GM12878 (cell line): Measurements from ENCODE around the gene TRAPPC3. TPM values are rescaled to one million over a fixed set of nuclear protein-coding genes. Genes with fewer than 3 reads are reported as not detected.

Experiments
- ATAC-seq: fragments of 200-7000 bp; cut with Tn5 transposase; 3 replicates; pipeline ENCODE4 v1.9.1; 2020; ENCODE audit warnings: mild to moderate bottlenecking, moderate library complexity
- BruUV-seq: library from RNA; stranded (reverse); fragments of 400-500 nt; replicated peaks from 2 replicates; lab custom pipeline; 2021; lab: Mats Ljungman, UMichigan
- CTCF ChIA-PET: fragments of 300-600 bp; sonication (Branson Sonifier 250); formaldehyde crosslinking; extraction: SDS; loops from one replicate; lab custom pipeline; 2021; ENCODE audit warnings: inconsistent platforms; lab: Yijun Ruan, JAX
- POLR2A ChIA-PET: fragments of 350-600 bp; formaldehyde crosslinking; extraction: SDS; loops from one replicate; lab custom pipeline; 2021; ENCODE audit warnings: inconsistent platforms; lab: Charles Lee
- RAD21 ChIA-PET: fragments of 300-600 bp; sonication (Branson Sonifier 250); formaldehyde crosslinking; loops from one replicate; lab custom pipeline; 2023; ENCODE audit warnings: antibody characterized with exemption; ENCODE audit not compliant: unreplicated experiment; lab: Charles Lee
- SMC1A ChIA-PET: fragments of 300-600 bp; sonication (Branson Sonifier 250); formaldehyde crosslinking; loops from one replicate; lab custom pipeline; 2023; ENCODE audit not compliant: unreplicated experiment, uncharacterized antibody; lab: Charles Lee
- DNase-seq: peaks from one replicate; pipeline ENCODE4 v3.0.0-alpha.2; 2011; ENCODE audit warnings: low read depth, low spot score
- FAIRE-seq: peaks from 3 replicates; lab custom pipeline; 2011; peaks lifted over from hg19 to GRCh38; lab: Jason Lieb, UNC
- H2AFZ ChIP-seq: 2 replicates; pipeline ENCODE4 v1.6.0; 2011; ENCODE audit warnings: low read depth, low read length, control low read depth; ENCODE audit not compliant: control insufficient read depth
- H3K27ac ChIP-seq: 2 replicates; pipeline ENCODE4 v1.5.1; 2011; ENCODE audit warnings: control low read depth; ENCODE audit not compliant: control insufficient read depth, insufficient read depth
- H3K27me3 ChIP-seq, 2 experiments: replicated peaks in 1 of 2; 2 replicates each; pipeline versions ENCODE4 v1.6.0 to v1.6.1; 2011; ENCODE audit warnings: low read length in 1 of 2; ENCODE audit not compliant: control insufficient read depth in 2 of 2, insufficient read depth in 2 of 2
- H3K36me3 ChIP-seq, 2 experiments: 2 replicates each; pipeline ENCODE4 v1.5.1; 2011; ENCODE audit warnings: low read length in 1 of 2; ENCODE audit not compliant: control insufficient read depth in 2 of 2, insufficient read depth in 2 of 2
- H3K4me1 ChIP-seq: 2 replicates; pipeline ENCODE4 v1.6.1; 2011; ENCODE audit warnings: mild to moderate bottlenecking, low read length, moderate library complexity, mixed read lengths; ENCODE audit not compliant: control insufficient read depth, insufficient read depth
- H3K4me2 ChIP-seq: 2 replicates; pipeline ENCODE4 v1.6.0; 2011; ENCODE audit warnings: control low read depth; ENCODE audit not compliant: control insufficient read depth, insufficient read depth
- H3K4me3 ChIP-seq: fragments of 200-600 bp; sonication (generic); 2 replicates; pipeline ENCODE4 v1.5.1; 2016
- H3K79me2 ChIP-seq: 2 replicates; pipeline ENCODE4 v1.6.0; 2011; ENCODE audit warnings: low read length; ENCODE audit not compliant: control insufficient read depth, insufficient read depth
- H3K9ac ChIP-seq: 2 replicates; pipeline ENCODE4 v1.8.0; 2011; ENCODE audit warnings: low read length, control low read depth, mixed read lengths; ENCODE audit not compliant: control insufficient read depth, insufficient read depth
- H3K9me3 ChIP-seq: replicated peaks from 3 replicates; pipeline ENCODE4 v1.5.1; 2011; ENCODE audit warnings: mild to moderate bottlenecking, low read length; ENCODE audit not compliant: control insufficient read depth, insufficient read depth
- H4K20me1 ChIP-seq: 2 replicates; pipeline ENCODE4 v1.6.0; 2011; ENCODE audit not compliant: control insufficient read depth, insufficient read depth
- ASH2L ChIP-seq: fragments of 300-600, 200-600 bp; sonication (generic); IDR thresholded peaks from 2 replicates; pipeline ENCODE4 v1.6.1; 2017; ENCODE audit warnings: low read depth, mild to moderate bottlenecking, borderline replicate concordance
- BRCA1 ChIP-seq: IDR thresholded peaks from 2 replicates; pipeline ENCODE4 v1.6.1; 2011; ENCODE audit warnings: low read depth, low read length, improper control_type of control experiment
- NFXL1 ChIP-seq: fragments of 450-650 bp; IDR thresholded peaks from 2 replicates; pipeline ENCODE4 v1.6.1; 2017; ENCODE audit warnings: antibody characterized with exemption, mild to moderate bottlenecking, borderline replicate concordance
- RB1 ChIP-seq: fragments of 450-650 bp; formaldehyde crosslinking; IDR thresholded peaks from 2 replicates; pipeline ENCODE4 v1.6.1; 2017; ENCODE audit warnings: mild to moderate bottlenecking, borderline replicate concordance
- SKIL ChIP-seq: fragments of 450-650 bp; IDR thresholded peaks from 2 replicates; pipeline ENCODE4 v1.6.1; 2017; ENCODE audit warnings: mild to moderate bottlenecking, low read depth, inconsistent platforms; ENCODE audit not compliant: poor library complexity, severe bottlenecking
- SUZ12 ChIP-seq: fragments of 200-600 bp; sonication (generic); IDR thresholded peaks from one replicate; pipeline ENCODE4 v1.6.1; 2018; ENCODE audit warnings: antibody characterized with exemption, mild to moderate bottlenecking; ENCODE audit not compliant: unreplicated experiment
- TCF3 ChIP-seq: IDR thresholded peaks from 2 replicates; pipeline ENCODE4 v1.6.1; 2012; ENCODE audit warnings: low read depth, mild to moderate bottlenecking, low read length, borderline replicate concordance; ENCODE audit not compliant: insufficient read depth
- WGBS: methylation state at CpG from one replicate; pipeline ENCODE4 v1.1.6; 2016; ENCODE audit warnings: low lambda C conversion rate; ENCODE audit not compliant: insufficient replicate concordance, insufficient coverage; ENCODE audit errors: missing lambda C conversion rate; 5-methylcytosine and 5-hydroxymethylcytosine counted together
- in situ Hi-C: fragments of 300-500 bp; cut with MboI; formaldehyde crosslinking; loops from 9 replicates; pipeline ENCODE4 v1.14.3; 2018; ENCODE audit warnings: mixed read lengths
- intact Hi-C: fragments of 100-400 bp; cut with micrococcal nuclease; formaldehyde crosslinking; loops from one replicate; pipeline ENCODE4 v1.14.2; 2022; ENCODE audit not compliant: unreplicated experiment
- polyA plus RNA-seq, 11 experiments: library from polyadenylated mRNA; depleted of rRNA in 4 of 11; unstranded in 6 of 11; stranded (reverse) in 5 of 11; fragments of >200 nt; fragmentation: Nextera tagmentation in 4 of 11; fragmentation: Illumina TruSeq in 1 of 11; extraction: Ambion mirVana in 4 of 11; extraction: Trizol in 1 of 11; gene quantifications; 1 replicate in 1 of 11; 2 replicates in 10 of 11; pipeline versions ENCODE4 v1.2.1 to v1.2.3, GENCODE V29; 2011 to 2016; ENCODE audit warnings: inconsistent platforms in 2 of 11, missing spikeins in 2 of 11, low read depth in 1 of 11
- total RNA-seq, 4 experiments: library from RNA; depleted of rRNA in 3 of 4; stranded (reverse); fragments of >200 nt in 3 of 4; fragmentation: Illumina TruSeq in 1 of 4; extraction: Trizol in 1 of 4; gene quantifications; 2 replicates each; pipeline versions ENCODE4 v1.2.1 to v1.2.3, GENCODE V29; 2013 to 2021
- TF ChIP-seq, protein P1 (sequence below): fragments of 450-650 bp; IDR thresholded peaks from 2 replicates; pipeline ENCODE4 v1.6.1; 2016; ENCODE audit warnings: mild to moderate bottlenecking
- TF ChIP-seq, protein P2 (sequence below): fragments of 450-650 bp; IDR thresholded peaks from 2 replicates; pipeline ENCODE4 v1.6.1; 2017; ENCODE audit warnings: antibody characterized with exemption, mild to moderate bottlenecking, moderate library complexity

TRAPPC3 gene
- total and polyA plus RNA-seq, 10 of the 15 experiments (the other 5 are each of a cell fraction or from before 2014, with no cell fraction given), result 14.7 to 122 (median 70.5) TPM

DNA sequence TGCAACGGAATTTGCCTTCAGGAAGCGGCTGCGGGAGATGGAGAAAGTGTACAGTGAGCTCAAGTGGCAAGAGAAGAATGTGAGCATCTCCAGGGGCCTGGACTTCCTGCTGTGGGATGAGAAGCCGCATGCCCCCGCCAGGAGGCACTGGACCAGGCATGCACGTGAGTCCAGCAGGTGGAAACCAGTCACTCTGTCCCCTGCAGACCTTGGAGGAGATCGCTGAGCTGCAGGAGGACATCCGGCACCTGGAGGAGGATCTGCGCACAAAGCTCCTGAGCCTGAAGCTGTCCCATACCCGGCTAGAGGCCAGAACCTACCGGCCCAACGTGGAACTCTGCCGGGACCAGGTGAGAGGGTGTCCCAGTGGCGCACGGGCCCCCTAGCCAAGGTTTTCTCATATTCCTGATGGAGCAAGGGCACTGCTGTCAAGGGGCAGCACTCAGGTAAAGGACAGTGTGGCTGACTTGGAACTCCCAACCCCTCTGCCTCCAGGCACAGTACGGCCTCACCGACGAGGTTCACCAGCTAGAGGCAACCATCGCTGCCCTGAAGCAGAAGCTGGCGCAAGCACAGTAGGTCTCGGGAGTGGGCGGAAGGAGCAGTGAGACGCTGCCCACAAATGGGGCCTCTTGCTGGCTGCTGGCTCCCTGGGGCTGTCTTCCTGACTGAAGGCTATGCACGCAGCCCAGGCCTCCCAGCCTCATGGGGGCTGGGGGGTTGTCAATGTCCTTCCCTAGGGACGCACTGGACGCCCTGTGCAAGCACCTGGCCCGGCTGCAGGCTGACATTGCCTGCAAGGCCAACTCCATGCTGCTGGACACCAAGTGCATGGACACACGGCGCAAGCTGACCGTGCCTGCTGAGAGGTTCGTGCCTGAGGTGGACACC lies 61.8 kb downstream of the TRAPPC3 start:
- Histone ChIP-seq H3K4me1 (no peaks in the 10 kb centered on the region; the same call in 1 of the 2 replicates), H3K79me2 (peaks cover 20% of the 10 kb centered on the region), H4K20me1 (no peaks in the 10 kb centered on the region), H3K27ac (no peak overlapping the region), H3K27me3 (no peaks in the 10 kb centered on the region; a peak in 1 of 4 replicates), H3K4me2 (peak overlapping the region; percentile 78; the same call in 1 of the 2 replicates), H3K4me3 (no peak overlapping the region), H2AFZ (no peak overlapping the region; the same call in 1 of the 2 replicates), H3K9me3 (no peaks in the 10 kb centered on the region), H3K36me3 (peaks cover 7 to 8% of the 10 kb centered on the region in 2 experiments; a peak in 2 of 4 replicates), H3K9ac (no peak overlapping the region)
- WGBS, result 75% methylated on average over 31 of the region's 31 CpGs
- FAIRE-seq, result no peak
- CTCF ChIA-PET, result interaction anchor here (0.8 to 1.4 kb wide), 5 partner anchors 96 to 230 kb away, joined by 3 read pairs; partner anchors contain the start of gene AGO1
- in situ Hi-C loops (no loop called here), intact Hi-C loops (loop anchor here (2.0 to 10.0 kb wide), 3 partner anchors 157 to 230 kb away; partner anchors contain the start of genes AGO1 and AGO3)
- no TSS peak for BruUV-seq
- ATAC-seq, result no peak
- DNase-seq, result no peak
- RAD21 ChIA-PET, result interaction anchor here (0.5 to 1.5 kb wide), 2 partner anchors 100 to 122 kb away, joined by 5 read pairs; no protein-coding TSS in a partner anchor
- SMC1A ChIA-PET, result interaction anchor here (1.2 to 1.3 kb wide), 2 partner anchors 13 to 145 kb away, joined by 3 read pairs; no protein-coding TSS in a partner anchor
- TF ChIP-seq RB1, result no peak
- no peak for TF ChIP-seq ASH2L
- TF ChIP-seq, protein P1, sequence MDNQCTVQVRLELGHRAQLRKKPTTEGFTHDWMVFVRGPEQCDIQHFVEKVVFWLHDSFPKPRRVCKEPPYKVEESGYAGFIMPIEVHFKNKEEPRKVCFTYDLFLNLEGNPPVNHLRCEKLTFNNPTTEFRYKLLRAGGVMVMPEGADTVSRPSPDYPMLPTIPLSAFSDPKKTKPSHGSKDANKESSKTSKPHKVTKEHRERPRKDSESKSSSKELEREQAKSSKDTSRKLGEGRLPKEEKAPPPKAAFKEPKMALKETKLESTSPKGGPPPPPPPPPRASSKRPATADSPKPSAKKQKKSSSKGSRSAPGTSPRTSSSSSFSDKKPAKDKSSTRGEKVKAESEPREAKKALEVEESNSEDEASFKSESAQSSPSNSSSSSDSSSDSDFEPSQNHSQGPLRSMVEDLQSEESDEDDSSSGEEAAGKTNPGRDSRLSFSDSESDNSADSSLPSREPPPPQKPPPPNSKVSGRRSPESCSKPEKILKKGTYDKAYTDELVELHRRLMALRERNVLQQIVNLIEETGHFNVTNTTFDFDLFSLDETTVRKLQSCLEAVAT, result no peak
- no peak for TF ChIP-seq SUZ12
- no peak for TF ChIP-seq BRCA1
- TF ChIP-seq, protein P2, sequence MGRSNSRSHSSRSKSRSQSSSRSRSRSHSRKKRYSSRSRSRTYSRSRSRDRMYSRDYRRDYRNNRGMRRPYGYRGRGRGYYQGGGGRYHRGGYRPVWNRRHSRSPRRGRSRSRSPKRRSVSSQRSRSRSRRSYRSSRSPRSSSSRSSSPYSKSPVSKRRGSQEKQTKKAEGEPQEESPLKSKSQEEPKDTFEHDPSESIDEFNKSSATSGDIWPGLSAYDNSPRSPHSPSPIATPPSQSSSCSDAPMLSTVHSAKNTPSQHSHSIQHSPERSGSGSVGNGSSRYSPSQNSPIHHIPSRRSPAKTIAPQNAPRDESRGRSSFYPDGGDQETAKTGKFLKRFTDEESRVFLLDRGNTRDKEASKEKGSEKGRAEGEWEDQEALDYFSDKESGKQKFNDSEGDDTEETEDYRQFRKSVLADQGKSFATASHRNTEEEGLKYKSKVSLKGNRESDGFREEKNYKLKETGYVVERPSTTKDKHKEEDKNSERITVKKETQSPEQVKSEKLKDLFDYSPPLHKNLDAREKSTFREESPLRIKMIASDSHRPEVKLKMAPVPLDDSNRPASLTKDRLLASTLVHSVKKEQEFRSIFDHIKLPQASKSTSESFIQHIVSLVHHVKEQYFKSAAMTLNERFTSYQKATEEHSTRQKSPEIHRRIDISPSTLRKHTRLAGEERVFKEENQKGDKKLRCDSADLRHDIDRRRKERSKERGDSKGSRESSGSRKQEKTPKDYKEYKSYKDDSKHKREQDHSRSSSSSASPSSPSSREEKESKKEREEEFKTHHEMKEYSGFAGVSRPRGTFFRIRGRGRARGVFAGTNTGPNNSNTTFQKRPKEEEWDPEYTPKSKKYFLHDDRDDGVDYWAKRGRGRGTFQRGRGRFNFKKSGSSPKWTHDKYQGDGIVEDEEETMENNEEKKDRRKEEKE, result no peak
- TF ChIP-seq TCF3, result no peak
- TF ChIP-seq SKIL, result no peak
- no peak for TF ChIP-seq NFXL1
- POLR2A ChIA-PET, result interaction anchor here (1.1 kb wide), 1 partner anchor 137 kb away, joined by 3 read pairs; the partner anchor contains the start of gene THRAP3
